Effector CD4-positive, alpha-beta T cell (primary cell): Measurements from ENCODE around the gene PTPN1.
"Not testable (repeated sequence)": the region's sequence is repeated elsewhere in the genome, so short reads cannot be mapped to it uniquely, and the experiment has no call there.

Source experiments
- DNase-seq: peaks from one replicate; pipeline ENCODE4 v3.0.0-alpha.2; 2020

PTPN1 gene

GRCh38 chr20:50620459-50620858 lies 110.3 kb downstream of the PTPN1 start:
- DNase-seq = not testable (repeated sequence)

- no peak for DNase-seq
Observed at GRCh38 chr20:50621068-50621665, 111.0 kb downstream of the PTPN1 start.

DNA sequence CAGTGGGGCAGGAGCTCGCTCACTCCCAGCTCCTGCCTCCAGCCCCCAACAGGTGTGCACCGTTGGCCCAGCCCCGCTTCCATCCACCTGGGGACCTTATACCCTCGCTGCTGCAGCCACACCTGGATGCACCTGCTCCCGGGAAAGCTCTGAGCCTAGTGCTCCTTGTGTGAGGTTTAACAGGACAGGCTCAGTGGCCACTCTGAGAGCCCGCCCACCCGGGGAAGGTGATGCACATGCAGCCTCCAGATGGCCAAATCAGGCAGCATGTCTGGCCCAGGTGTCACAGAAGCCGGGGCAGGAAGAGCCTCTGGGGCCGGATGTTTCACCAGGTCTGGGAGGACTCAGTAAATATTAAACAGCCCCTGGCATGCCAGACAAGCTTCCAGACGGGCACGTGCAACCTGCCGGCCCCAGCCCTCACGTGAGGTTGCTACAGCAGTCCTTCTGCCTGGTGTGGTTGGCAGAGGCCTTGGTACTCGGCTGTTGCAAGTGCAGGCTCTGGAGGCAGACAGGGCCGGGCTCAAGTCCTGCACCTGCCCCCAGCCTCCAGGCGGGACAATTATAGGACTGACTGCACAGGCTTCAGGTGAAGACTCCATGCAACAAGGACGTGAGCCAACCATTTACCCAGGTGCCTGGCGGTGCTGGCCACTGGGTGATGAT lies 114.3 kb downstream of the PTPN1 start:
- DNase-seq = no peak

DNA sequence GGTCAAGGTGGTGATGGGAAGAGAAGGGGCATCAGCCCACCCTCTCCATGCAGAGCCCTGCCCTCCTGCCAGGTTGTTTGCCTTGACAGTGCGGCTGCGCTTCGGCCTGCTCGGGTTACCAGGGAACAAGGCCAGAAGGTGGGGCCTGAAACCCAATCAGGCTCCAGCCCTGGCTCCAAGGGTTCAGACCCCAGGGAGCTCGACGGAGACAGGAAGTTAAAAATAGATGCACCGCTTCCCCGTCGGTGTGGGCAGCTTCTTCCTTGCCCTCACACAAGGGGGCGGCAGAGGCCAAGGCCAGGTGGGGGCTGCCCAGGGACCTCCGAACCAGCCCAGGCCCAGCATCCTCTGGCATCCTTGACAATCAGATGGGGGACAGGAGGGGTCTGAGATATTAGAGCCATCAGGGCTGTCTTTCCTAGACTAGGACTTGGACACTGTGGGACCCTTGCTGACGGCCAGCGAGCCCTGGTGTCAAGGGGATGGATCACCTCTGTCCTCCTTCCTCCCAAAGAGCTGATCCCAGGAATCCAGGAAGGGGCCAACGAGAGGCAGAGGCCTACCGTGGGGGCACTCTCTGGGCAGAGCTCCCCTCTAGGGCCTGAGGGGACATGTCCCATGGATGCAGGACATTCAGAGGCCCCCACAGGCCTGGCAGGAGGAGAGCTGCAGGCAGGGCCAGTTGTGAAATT lies 115.9 kb downstream of the PTPN1 start:
- no peak for DNase-seq

- no peak for DNase-seq
Observed at GRCh38 chr20:50627747-50628146, 117.6 kb downstream of the PTPN1 start.

- no peak for DNase-seq
Observed at GRCh38 chr20:50628332-50628731, 118.1 kb downstream of the PTPN1 start.

GRCh38 chr20:50628853-50629669 lies 118.9 kb downstream of the PTPN1 start:
- DNase-seq = no peak

GRCh38 chr20:50629670-50630045 lies 119.5 kb downstream of the PTPN1 start:
- no peak for DNase-seq

DNA sequence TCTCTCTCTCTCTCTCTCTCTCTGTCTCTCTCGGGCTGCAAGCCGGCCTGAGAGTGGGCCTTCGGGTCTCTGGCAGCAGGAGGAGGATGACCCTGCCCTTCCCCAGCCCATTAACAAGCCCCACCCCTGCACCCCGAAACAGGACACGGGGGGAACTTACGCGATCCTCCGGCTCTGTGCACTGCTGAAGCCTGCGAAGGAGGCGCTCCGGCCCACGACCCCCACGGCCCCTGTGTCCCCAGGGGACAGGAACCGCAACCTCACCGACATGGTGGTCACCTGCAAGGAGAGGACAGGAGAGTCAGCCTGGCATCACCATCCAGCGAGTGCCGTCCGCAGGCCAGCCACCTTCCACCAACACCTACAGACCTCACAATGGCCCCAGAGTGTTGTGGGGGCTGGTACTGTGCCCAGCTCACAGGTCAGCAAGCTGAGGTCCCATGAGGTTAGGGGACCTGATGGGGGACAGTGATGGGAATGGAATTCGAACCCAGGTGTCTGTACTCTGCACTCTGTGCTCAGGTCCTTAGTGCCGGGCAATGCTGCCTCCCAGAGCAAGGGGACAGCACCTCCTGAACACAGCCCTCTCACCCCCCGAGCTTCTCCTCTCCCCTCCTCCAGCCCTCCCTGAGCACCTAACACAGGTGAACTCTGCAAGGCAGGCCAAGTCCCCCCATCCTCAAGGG lies 120.5 kb downstream of the PTPN1 start:
- no peak for DNase-seq

- no peak for DNase-seq
Observed at GRCh38 chr20:50632236-50632635, 122.1 kb downstream of the PTPN1 start.

GRCh38 chr20:50632701-50633100 lies 122.5 kb downstream of the PTPN1 start:
- no peak for DNase-seq

GRCh38 chr20:50633361-50633760 lies 123.2 kb downstream of the PTPN1 start:
- DNase-seq = no peak

DNA sequence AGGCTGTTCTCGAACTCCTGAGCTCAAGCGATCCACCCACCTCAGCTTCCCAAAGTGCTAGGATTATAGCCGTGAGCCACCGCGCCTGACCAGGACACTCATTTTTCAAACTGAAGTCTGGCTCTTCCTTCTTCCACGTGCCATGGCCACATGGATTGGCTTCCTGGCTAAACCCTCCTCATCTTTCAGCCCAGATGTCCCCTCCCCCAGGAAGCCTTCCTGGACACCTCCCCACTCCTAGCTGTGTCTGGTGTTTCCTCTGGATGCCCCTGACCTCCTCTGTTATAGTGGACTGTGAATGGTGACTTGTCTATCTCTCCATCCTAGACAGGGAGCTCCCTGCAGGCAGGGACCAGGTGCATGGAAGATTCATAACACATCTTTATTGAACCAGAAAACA lies 124.0 kb downstream of the PTPN1 start:
- no peak for DNase-seq
